Psoas muscle (tissue), 8 donors: ENCODE results near the gene VIM. TPM values are rescaled to one million over a fixed set of nuclear protein-coding genes. Genes with fewer than 3 reads are reported as not detected.

Experiments used
- ATAC-seq, 4 donors: fragments of 200-7000 bp; cut with Tn5 transposase; one replicate each; pipeline ENCODE4 v1.9.1; 2020; ENCODE audit warnings: moderate library complexity in 3 of 4, mild to moderate bottlenecking in 2 of 4
- DNase-seq, 2 donors: peaks; one replicate each; pipeline ENCODE4 v3.0.0-alpha.2; 2020
- H3K27ac ChIP-seq: fragments of 200-600 bp; one replicate; pipeline ENCODE4 v1.8.0; 2022
- H3K27me3 ChIP-seq, 3 donors: fragments of 200-600 bp in 1 of 3; one replicate each; pipeline versions ENCODE4 v1.6.1 to v1.8.0; 2013 to 2022; ENCODE audit warnings: low read length in 2 of 3, mild to moderate bottlenecking in 2 of 3, moderate library complexity in 1 of 3; ENCODE audit not compliant: insufficient read depth in 3 of 3
- H3K36me3 ChIP-seq, 2 donors: fragments of 200-600 bp in 1 of 2; one replicate each; pipeline versions ENCODE4 v1.6.1 to v1.8.0; 2013 to 2022; ENCODE audit warnings: low read depth in 1 of 2, mild to moderate bottlenecking in 1 of 2, moderate library complexity in 1 of 2; ENCODE audit not compliant: insufficient read depth in 1 of 2
- H3K4me1 ChIP-seq: fragments of 200-600 bp; one replicate; pipeline ENCODE4 v1.8.0; 2022
- H3K4me3 ChIP-seq: fragments of 200-600 bp; one replicate; pipeline ENCODE4 v1.8.0; 2022; ENCODE audit warnings: mild to moderate bottlenecking
- H3K9me3 ChIP-seq: fragments of 200-600 bp; one replicate; pipeline ENCODE4 v1.8.0; 2022
- WGBS, 3 donors: extraction: QIAGEN DNeasy Blood & Tissue Kit; methylation state at CpG; one replicate each; pipeline versions ENCODE4 v1.1.6 to v1.1.7; 2013; 5-methylcytosine and 5-hydroxymethylcytosine counted together
- intact Hi-C, 2 donors: fragments of 100-400 bp; cut with DNase I; formaldehyde crosslinking; loops; one replicate each; pipeline versions ENCODE4 v1.11.0 to v1.14.2; 2022
- polyA plus RNA-seq, 3 donors: library from polyadenylated mRNA; stranded (reverse); fragments of 200-250 nt; gene quantifications; one replicate each; pipeline ENCODE4 v1.2.3, GENCODE V29; 2013
- total RNA-seq, 4 donors: library from RNA; stranded (reverse); fragmentation: NEBNext Ultra II Directional in 2 of 4; extraction: Animal tissue kit (Norgen Biotek cat#: 25700) in 2 of 4; gene quantifications; one replicate each; pipeline versions ENCODE4 v1.2.1 to v1.2.4, GENCODE V29; 2021 to 2023
- TF ChIP-seq, protein P1 (sequence below): fragments of 200-600 bp; IDR thresholded peaks from one replicate; pipeline ENCODE4 v1.8.0; 2022; ENCODE audit warnings: antibody characterized with exemption
- donor health status: healthy with polysubstance abuse.
- donor health status: DM: no; HTN: no; CAD: no; lungs with moderate emphysema.
- donor health status: Bipolar disorder and iron deficiency.
- donor health status: healthy.
- donor health status: DM: yes; HTN: yes; CAD: no.
- donor health status: DM: no; HTN: no; CAD: no.
- donor health status: DM: no; HTN: no; CAD: no.
- donor health status: DM: yes; HTN: yes; CAD: no.

VIM gene
- total and polyA plus RNA-seq, 7 donors: 126 to 443 (median 197) TPM

DNA sequence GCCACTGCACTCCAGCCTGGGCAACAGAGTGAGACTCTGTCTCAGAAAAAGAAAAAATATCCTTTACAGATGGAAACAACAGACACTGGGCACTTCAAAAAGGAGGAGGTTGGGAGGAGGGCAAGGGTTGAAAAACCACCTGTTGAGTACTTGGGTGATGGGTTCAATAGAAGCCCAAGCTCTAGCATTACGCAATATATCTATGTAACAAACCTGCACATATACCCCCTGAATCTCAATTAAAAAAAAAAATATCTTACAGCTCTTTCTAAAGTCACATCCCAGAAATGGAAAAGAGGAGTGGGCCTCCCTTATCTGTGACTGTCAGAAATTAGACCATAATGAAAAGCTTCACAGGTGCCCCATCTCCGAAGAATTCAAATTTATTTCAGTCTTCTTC is 12.1 kb downstream of the VIM start:
- no peak for ATAC-seq
- intact Hi-C loops: no loop called here
- Histone ChIP-seq H3K27me3 (peaks cover 0 to 1% (median 0%) of the 10 kb centered on the region in 3 donors), H3K4me1 (peaks cover 19% of the 10 kb centered on the region), H3K9me3 (no peaks in the 10 kb centered on the region), H3K4me3 (no peak overlapping the region), H3K36me3 (peaks cover 0 to 31% of the 10 kb centered on the region in 2 donors), H3K27ac (no peak overlapping the region)
- WGBS, 3 donors: 97 to 100% (median 99%) methylated on average over 2 of the region's 2 CpGs
- TF ChIP-seq, protein P1, sequence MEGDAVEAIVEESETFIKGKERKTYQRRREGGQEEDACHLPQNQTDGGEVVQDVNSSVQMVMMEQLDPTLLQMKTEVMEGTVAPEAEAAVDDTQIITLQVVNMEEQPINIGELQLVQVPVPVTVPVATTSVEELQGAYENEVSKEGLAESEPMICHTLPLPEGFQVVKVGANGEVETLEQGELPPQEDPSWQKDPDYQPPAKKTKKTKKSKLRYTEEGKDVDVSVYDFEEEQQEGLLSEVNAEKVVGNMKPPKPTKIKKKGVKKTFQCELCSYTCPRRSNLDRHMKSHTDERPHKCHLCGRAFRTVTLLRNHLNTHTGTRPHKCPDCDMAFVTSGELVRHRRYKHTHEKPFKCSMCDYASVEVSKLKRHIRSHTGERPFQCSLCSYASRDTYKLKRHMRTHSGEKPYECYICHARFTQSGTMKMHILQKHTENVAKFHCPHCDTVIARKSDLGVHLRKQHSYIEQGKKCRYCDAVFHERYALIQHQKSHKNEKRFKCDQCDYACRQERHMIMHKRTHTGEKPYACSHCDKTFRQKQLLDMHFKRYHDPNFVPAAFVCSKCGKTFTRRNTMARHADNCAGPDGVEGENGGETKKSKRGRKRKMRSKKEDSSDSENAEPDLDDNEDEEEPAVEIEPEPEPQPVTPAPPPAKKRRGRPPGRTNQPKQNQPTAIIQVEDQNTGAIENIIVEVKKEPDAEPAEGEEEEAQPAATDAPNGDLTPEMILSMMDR: no peak
- no peak for DNase-seq

GRCh38 chr10:17240616-17241015 is 12.6 kb downstream of the VIM start:
- Histone ChIP-seq H3K4me1 (peaks cover 14% of the 10 kb centered on the region), H3K27me3 (no peaks in the 10 kb centered on the region), H3K9me3 (no peaks in the 10 kb centered on the region), H3K36me3 (peaks cover 0 to 26% of the 10 kb centered on the region in 2 donors), H3K27ac (no peak overlapping the region), H3K4me3 (no peak overlapping the region)
- TF ChIP-seq, protein P1: no peak
- ATAC-seq: no peak
- 87 to 89% (median 87%) methylated on average over 4 of the region's 4 CpGs for WGBS, 3 donors
- DNase-seq: no peak
- intact Hi-C loops: no loop called here

DNA sequence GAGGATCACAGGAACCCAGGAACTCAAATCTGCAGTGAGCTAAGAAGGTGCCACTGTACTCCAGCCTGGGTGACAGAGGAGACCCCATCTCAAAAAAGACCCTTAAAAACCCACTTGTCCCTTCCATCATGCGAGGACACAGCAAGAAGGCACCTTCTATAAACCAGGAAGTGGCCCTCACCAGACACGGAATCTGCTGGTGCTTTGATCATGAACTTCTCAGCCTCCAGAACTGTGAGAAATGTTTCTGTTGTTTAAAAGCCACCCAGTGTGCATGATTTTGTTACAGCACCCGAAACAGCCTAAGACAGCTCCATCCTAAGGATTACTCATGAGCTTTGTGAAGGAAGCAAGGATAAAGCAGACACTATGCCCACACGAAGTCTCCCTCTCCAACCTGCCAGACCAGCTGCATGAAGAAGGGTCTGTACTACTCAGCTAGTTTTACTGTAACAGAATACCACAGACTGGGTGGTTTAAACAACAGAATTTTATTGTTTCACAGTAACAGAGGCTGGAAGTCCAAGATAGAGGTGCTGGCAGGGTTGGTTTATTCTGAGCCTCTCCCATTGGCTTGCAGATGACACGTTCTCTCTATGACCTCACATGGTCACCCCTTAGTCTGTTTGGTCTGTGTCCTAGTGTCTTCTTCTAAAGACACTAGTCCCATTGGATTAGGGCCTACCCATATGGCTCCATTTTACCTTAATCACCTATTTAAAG is 13.7 kb downstream of the VIM start:
- Histone ChIP-seq H3K4me1 (peaks cover 4% of the 10 kb centered on the region), H3K36me3 (peaks cover 0 to 14% of the 10 kb centered on the region in 2 donors), H3K27ac (no peak overlapping the region), H3K4me3 (no peak overlapping the region), H3K9me3 (no peaks in the 10 kb centered on the region), H3K27me3 (peaks cover 0 to 3% (median 0%) of the 10 kb centered on the region in 3 donors)
- intact Hi-C loops: no loop called here
- TF ChIP-seq, protein P1: no peak
- DNase-seq (no peak), ATAC-seq (no peak)
- 76 to 87% (median 84%) methylated on average over 5 of the region's 5 CpGs for WGBS, 3 donors

DNA sequence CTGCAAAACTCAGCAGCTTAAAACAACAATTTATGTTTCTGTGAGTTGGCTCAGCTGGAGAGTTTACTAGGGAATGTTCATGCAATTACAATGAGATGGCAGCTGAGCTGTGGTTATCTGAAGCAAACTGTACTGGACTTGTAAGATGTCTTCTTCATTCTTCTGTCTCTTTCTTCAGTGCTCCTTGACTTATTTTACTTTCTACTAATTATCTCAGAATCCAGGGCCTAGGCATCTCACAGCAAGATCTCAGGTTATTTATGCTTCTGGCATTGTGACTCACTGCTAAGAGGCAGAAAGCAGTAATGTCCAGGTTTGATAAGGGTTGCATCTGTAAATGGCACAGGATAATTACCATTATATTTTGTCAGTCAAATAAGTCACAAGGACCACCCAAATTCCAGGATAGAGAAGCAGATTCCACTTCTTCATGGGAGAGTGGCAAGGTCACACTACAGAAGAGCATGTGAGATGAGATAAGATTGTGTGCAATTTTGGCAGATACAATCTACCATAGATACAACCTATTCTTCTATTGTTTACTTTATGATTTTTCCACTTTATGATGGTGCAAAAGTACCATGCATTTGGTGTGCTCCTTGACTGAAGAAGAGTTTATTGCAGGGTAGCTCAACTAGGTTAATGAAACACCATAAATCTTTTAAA is 16.8 kb downstream of the VIM start:
- Histone ChIP-seq H3K9me3 (no peaks in the 10 kb centered on the region), H3K4me1 (no peaks in the 10 kb centered on the region), H3K27me3 (peaks cover 0 to 3% (median 0%) of the 10 kb centered on the region in 3 donors), H3K36me3 (no peaks in the 10 kb centered on the region), H3K4me3 (no peak overlapping the region), H3K27ac (no peak overlapping the region)
- intact Hi-C loops: no loop called here
- no peak for ATAC-seq
- DNase-seq: no peak
- TF ChIP-seq, protein P1: no peak
